Fibroblast of lung (primary cell): ENCODE measurements around the gene UBL7.

ENCODE experiments used
- CTCF ChIP-seq, 2 donors: IDR thresholded peaks in 1 of 2; conservative IDR thresholded peaks in 1 of 2; 1 replicate in 1 of 2; 2 replicates in 1 of 2; pipeline ENCODE4 v1.5.1; 2011 to 2012; ENCODE audit warnings: low read length in 2 of 2, control low read depth in 1 of 2, inconsistent platforms in 1 of 2, low read depth in 1 of 2, mild to moderate bottlenecking in 1 of 2
- EZH2 ChIP-seq: IDR thresholded peaks from 2 replicates; pipeline ENCODE4 v1.5.1; 2012; ENCODE audit warnings: low read length, control low read depth, mild to moderate bottlenecking; ENCODE audit errors: missing control alignments

- no peak for TF ChIP-seq CTCF (conservative IDR thresholded peaks at IDR 0.05 in 1 of 2, IDR thresholded peaks at IDR 0.05 in 1 of 2; ENCODE audit: low read depth in 1 of 2, low read length in 2 of 2)
- TF ChIP-seq EZH2 = no peak
Observed at GRCh38 chr15:74470631-74471395, 9.9 kb upstream of the UBL7 start.
